CD4-positive, alpha-beta T cell treated with Interleukin-15 for 4 hours (primary cell): ENCODE data around the gene ZCCHC14.

Source experiments
- DNase-seq: peaks from one replicate; pipeline ENCODE4 v3.0.0-alpha.2; 2020; ENCODE audit warnings: low spot score

Gene ZCCHC14

GRCh38 chr16:87431926-87432325, 60.9 kb downstream of the ZCCHC14 start:
- no peak for DNase-seq

- no peak for DNase-seq
These were observed 66.2 kb downstream of the ZCCHC14 start for GRCh38 chr16:87426423-87427215.

GRCh38 chr16:87425941-87426340, 66.9 kb downstream of the ZCCHC14 start:
- no peak for DNase-seq

GRCh38 chr16:87424266-87424665, 68.6 kb downstream of the ZCCHC14 start:
- no peak for DNase-seq

- no peak for DNase-seq
These were observed 69.4 kb downstream of the ZCCHC14 start for GRCh38 chr16:87423429-87423828.

- no peak for DNase-seq
These were observed 70.7 kb downstream of the ZCCHC14 start for GRCh38 chr16:87422106-87422505.

GRCh38 chr16:87421003-87421912, 71.6 kb downstream of the ZCCHC14 start:
- no peak for DNase-seq

- no peak for DNase-seq
These were observed 72.5 kb downstream of the ZCCHC14 start for GRCh38 chr16:87420026-87421002.

- no peak for DNase-seq
These were observed 74.2 kb downstream of the ZCCHC14 start for GRCh38 chr16:87418644-87419043.

- DNase-seq = no peak
These were observed 74.6 kb downstream of the ZCCHC14 start for GRCh38 chr16:87418216-87418615.

GRCh38 chr16:87417528-87417910, 75.3 kb downstream of the ZCCHC14 start:
- DNase-seq = no peak

GRCh38 chr16:87416826-87417527, 75.8 kb downstream of the ZCCHC14 start:
- DNase-seq = peak; percentile 25

- DNase-seq = no peak
These were observed 77.4 kb downstream of the ZCCHC14 start for GRCh38 chr16:87415441-87415840.

- no peak for DNase-seq
These were observed 78.6 kb downstream of the ZCCHC14 start for GRCh38 chr16:87414251-87414680.

GRCh38 chr16:87412996-87413421, 79.8 kb downstream of the ZCCHC14 start:
- DNase-seq = no peak

GRCh38 chr16:87412371-87412995, 80.3 kb downstream of the ZCCHC14 start:
- no peak for DNase-seq

GRCh38 chr16:87411375-87412271, 81.2 kb downstream of the ZCCHC14 start:
- no peak for DNase-seq

- no peak for DNase-seq
These were observed 81.9 kb downstream of the ZCCHC14 start for GRCh38 chr16:87410968-87411367.

- DNase-seq = no peak
These were observed 82.3 kb downstream of the ZCCHC14 start for GRCh38 chr16:87410530-87410929.

- no peak for DNase-seq
These were observed 83.0 kb downstream of the ZCCHC14 start for GRCh38 chr16:87409781-87410180.
